Ishikawa (cell line): ENCODE data around the gene DCC.

Experiments
- CEBPB ChIP-seq: IDR thresholded peaks from 2 replicates; pipeline ENCODE4 v1.6.1; 2012
- CREB1 ChIP-seq: IDR thresholded peaks from 2 replicates; pipeline ENCODE4 v1.6.1; 2012; ENCODE audit warnings: low read depth
- EGR1 ChIP-seq: IDR thresholded peaks from 2 replicates; pipeline ENCODE4 v1.6.1; 2012
- EP300 ChIP-seq: IDR thresholded peaks from 2 replicates; pipeline ENCODE4 v1.6.1; 2012; ENCODE audit warnings: borderline replicate concordance
- FOXM1 ChIP-seq: IDR thresholded peaks from 2 replicates; pipeline ENCODE4 v1.6.1; 2012; ENCODE audit warnings: low read depth, borderline replicate concordance
- NFIC ChIP-seq: IDR thresholded peaks from 2 replicates; pipeline ENCODE4 v1.6.1; 2012
- RAD21 ChIP-seq: IDR thresholded peaks from 2 replicates; pipeline ENCODE4 v1.6.1; 2012; ENCODE audit warnings: low read depth
- TAF1 ChIP-seq: IDR thresholded peaks from 2 replicates; pipeline ENCODE4 v1.6.1; 2012; ENCODE audit warnings: low read depth, mild to moderate bottlenecking
- TCF12 ChIP-seq: IDR thresholded peaks from 2 replicates; pipeline ENCODE4 v1.6.1; 2012; ENCODE audit warnings: low read depth
- TEAD4 ChIP-seq: IDR thresholded peaks from 2 replicates; pipeline ENCODE4 v1.6.1; 2012
- YY1 ChIP-seq: IDR thresholded peaks from 2 replicates; pipeline ENCODE4 v1.6.1; 2012; ENCODE audit warnings: low read depth
- ZBTB7A ChIP-seq: IDR thresholded peaks from 2 replicates; pipeline ENCODE4 v1.6.1; 2012; ENCODE audit warnings: low read depth
- TF ChIP-seq, protein P1 (sequence below): IDR thresholded peaks from 2 replicates; pipeline ENCODE4 v1.6.1; 2012
- TF ChIP-seq, protein P2 (sequence below): IDR thresholded peaks from 2 replicates; pipeline ENCODE4 v1.6.1; 2012
- TF ChIP-seq, protein P3 (sequence below): IDR thresholded peaks from 2 replicates; pipeline ENCODE4 v1.6.1; 2012; ENCODE audit warnings: low read depth, mild to moderate bottlenecking

Gene DCC

DNA sequence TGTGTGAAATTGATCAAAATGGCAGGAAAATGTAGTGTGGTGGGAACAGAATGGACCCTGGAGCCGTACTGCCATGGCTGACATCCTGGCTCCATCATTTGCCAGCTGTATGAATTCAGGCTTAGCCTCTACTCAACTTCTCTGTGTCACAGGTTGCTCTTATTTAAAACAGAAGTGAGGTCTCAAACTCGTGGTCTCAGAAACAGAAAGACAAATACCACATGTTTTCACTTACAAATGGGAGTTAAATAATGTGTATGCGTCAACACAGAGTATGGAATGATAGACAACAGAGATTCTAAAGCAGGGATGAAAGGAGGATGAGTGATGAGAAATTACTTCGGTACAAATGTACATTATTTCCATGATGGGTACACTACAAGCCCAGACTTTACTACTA is 227.4 kb downstream of the DCC start:
- TF ChIP-seq, protein P1, sequence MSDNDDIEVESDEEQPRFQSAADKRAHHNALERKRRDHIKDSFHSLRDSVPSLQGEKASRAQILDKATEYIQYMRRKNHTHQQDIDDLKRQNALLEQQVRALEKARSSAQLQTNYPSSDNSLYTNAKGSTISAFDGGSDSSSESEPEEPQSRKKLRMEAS: no peak
- TF ChIP-seq EGR1 (no peak), FOXM1 (no peak), RAD21 (no peak), YY1 (no peak), TCF12 (no peak), EP300 (no peak), NFIC (no peak), CREB1 (no peak), TEAD4 (no peak)
- TF ChIP-seq, protein P2, sequence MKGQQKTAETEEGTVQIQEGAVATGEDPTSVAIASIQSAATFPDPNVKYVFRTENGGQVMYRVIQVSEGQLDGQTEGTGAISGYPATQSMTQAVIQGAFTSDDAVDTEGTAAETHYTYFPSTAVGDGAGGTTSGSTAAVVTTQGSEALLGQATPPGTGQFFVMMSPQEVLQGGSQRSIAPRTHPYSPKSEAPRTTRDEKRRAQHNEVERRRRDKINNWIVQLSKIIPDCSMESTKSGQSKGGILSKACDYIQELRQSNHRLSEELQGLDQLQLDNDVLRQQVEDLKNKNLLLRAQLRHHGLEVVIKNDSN: no peak

DNA sequence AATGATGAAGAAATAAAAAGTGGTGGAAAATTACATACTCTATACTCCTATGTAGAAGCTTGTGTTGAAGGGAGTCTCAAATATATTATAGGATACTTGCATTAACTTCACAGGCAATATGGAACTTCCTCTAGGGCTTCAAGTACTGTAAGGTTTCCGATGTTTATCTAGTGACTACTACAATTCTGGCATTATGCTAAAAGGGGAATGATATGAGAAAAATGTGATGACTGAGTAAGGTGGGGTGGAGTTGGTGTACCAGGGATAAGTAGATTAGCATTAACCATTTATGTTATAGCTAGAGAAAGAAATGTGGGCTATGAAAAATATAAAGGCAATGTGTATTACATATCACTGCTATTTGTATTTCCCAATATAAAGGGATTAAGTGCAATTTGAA is 229.5 kb downstream of the DCC start:
- TF ChIP-seq TEAD4 (no peak), YY1 (no peak), ZBTB7A (no peak), FOXM1 (no peak), EGR1 (no peak), TCF12 (no peak), RAD21 (no peak), TAF1 (no peak), NFIC (no peak), CREB1 (no peak), CEBPB (no peak), EP300 (no peak)
- TF ChIP-seq, protein P2: no peak
- TF ChIP-seq, protein P1: no peak
- TF ChIP-seq, protein P3, sequence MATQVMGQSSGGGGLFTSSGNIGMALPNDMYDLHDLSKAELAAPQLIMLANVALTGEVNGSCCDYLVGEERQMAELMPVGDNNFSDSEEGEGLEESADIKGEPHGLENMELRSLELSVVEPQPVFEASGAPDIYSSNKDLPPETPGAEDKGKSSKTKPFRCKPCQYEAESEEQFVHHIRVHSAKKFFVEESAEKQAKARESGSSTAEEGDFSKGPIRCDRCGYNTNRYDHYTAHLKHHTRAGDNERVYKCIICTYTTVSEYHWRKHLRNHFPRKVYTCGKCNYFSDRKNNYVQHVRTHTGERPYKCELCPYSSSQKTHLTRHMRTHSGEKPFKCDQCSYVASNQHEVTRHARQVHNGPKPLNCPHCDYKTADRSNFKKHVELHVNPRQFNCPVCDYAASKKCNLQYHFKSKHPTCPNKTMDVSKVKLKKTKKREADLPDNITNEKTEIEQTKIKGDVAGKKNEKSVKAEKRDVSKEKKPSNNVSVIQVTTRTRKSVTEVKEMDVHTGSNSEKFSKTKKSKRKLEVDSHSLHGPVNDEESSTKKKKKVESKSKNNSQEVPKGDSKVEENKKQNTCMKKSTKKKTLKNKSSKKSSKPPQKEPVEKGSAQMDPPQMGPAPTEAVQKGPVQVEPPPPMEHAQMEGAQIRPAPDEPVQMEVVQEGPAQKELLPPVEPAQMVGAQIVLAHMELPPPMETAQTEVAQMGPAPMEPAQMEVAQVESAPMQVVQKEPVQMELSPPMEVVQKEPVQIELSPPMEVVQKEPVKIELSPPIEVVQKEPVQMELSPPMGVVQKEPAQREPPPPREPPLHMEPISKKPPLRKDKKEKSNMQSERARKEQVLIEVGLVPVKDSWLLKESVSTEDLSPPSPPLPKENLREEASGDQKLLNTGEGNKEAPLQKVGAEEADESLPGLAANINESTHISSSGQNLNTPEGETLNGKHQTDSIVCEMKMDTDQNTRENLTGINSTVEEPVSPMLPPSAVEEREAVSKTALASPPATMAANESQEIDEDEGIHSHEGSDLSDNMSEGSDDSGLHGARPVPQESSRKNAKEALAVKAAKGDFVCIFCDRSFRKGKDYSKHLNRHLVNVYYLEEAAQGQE: no peak

DNA sequence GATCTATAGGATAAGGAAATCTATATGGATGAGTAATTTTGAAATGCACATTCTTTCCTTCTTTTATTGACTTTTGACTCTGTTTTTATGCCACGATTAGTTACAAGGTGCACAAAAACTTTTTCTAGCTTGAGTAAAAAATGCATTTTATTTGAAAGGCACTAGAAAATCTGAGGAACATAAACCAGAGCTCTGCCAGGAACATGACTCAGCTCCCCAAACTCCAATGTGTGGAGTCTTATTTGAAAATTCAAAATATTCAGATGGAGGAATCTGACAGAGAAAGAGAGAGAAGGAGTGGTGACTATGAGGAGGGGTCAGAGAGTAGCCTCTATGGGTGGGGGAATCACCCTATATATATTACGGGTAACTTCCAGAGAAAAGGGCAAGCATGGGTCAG is 231.0 kb downstream of the DCC start:
- TF ChIP-seq TEAD4 (no peak), CREB1 (no peak), NFIC (no peak), TCF12 (no peak), RAD21 (no peak), ZBTB7A (no peak)
- TF ChIP-seq, protein P1: no peak

DNA sequence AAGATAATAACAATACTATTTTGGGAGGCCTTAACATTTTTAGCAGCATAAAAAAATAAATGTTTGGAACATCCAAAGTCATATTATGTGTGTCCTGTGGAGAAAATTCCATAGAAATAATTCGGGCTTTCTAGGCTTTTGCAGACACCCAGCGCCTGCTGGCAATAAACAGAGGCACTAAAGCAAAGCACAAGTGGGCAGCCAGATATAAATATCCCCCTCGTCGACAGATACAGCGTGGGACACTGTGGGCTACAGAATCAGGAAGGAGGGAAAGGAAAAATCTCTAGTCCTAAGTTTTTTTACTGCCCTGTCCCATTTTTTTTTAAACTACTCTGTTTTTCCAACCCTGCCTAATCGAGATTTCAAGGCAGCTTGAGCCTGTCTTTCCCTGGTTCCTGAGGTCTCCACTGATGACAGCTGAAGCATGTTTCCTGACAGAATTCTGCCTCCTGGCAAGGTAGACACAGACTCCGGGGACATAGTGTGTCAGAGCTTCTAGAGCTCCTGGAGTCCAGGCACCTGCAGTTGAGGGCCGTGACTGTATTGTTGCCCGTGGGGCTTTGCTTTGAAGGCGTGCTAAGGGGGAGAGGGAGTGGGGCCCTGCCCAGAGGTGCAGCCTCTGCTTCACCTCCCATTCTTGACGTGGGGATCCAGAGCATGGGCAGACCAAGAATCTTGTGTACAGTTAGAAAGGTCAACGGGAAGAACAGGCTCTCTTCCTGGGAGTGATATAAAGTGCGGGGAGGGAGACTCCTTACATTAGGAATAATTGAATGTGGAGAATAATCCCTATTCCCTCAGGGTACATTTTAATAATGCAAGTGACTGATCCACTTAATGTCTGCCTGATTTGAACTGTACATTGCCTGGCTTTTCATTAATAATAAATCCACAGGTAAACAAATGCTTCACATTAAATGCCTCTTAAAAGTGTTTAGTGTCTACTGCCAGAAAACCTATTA is 232.3 kb downstream of the DCC start:
- TF ChIP-seq NFIC: no peak
- TF ChIP-seq RAD21: no peak
- TF ChIP-seq, protein P3: no peak
- TF ChIP-seq, protein P1: no peak
- no peak for TF ChIP-seq FOXM1
- no peak for TF ChIP-seq ZBTB7A
- no peak for TF ChIP-seq CREB1
- TF ChIP-seq, protein P2: no peak

DNA sequence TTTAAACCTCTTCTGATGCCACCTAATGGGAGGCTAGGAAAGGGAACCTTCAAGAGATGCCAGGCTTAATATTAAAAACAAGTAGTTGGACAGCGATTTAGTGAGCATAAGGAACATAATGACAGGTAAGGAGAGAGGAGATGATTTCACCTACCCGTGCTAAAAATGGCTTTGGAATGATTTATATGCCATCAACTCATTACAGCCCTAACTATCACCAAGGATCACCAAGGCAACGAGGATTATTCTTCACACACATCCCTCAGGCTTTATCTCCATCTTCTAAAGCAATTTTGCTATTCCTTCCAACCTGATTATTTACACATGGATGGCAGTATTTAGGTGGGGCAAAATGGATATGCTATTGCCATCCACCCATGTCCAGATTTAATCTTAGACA is 237.8 kb downstream of the DCC start:
- no peak for TF ChIP-seq TCF12
- no peak for TF ChIP-seq CEBPB
- no peak for TF ChIP-seq EP300
- TF ChIP-seq, protein P1: no peak
